ENCODE data around the gene C1QTNF12. TPM values are rescaled to one million over a fixed set of nuclear protein-coding genes. Genes with fewer than 3 reads are reported as not detected.

C1QTNF12 gene
- total RNA-seq, result 0.44 and 1.3 TPM in 2 replicates

GRCh38 chr1:1246577-1247340, at the start of gene C1QTNF12:
Gene C1QTNF12, minus strand, starts transcription at chr1:1246722. Its CDS starts 32 bp downstream, at chr1:1246690.

GRCh38 chr1:1273512-1274298, 27.2 kb upstream of the C1QTNF12 start, which contains the start of gene UBE2J2:
Gene UBE2J2, minus strand, starts transcription at chr1:1273854. Its CDS starts 5,862 bp downstream, at chr1:1267992.

GRCh38 chr1:1232208-1232795, 14.2 kb downstream of the C1QTNF12 start, which contains the start of gene B3GALT6:
Gene B3GALT6, plus strand, starts transcription at chr1:1232237. Its CDS starts 42 bp downstream, at chr1:1232279.

GRCh38 chr1:1231400-1232207, 14.9 kb downstream of the C1QTNF12 start, which contains the start of gene SDF4:
Gene SDF4, minus strand, starts transcription at chr1:1232001. Its CDS starts 3,229 bp downstream, at chr1:1228772.

GRCh38 chr1:1213345-1214265, 32.9 kb downstream of the C1QTNF12 start, which contains the start of gene TNFRSF4:
Gene TNFRSF4, minus strand, starts transcription at chr1:1214153. Its CDS starts 26 bp downstream, at chr1:1214127.

GRCh38 chr1:1206376-1206965, 40.1 kb downstream of the C1QTNF12 start, which contains the start of gene TNFRSF18:
Gene TNFRSF18, minus strand, starts transcription at chr1:1206592. Its CDS starts 21 bp downstream, at chr1:1206571.

Small RNA genes lying within 50 kb of the gene (small RNA-seq; reads per million reads assigned to genes)
- gene MIR6726 (ENCODE audit: low replicate concordance), result not detected

Other genes starting within 250 kb of the C1QTNF12 start
- gene HES4, start 246.6 kb downstream of the C1QTNF12 start, total RNA-seq, result 4.2 and 16.8 TPM in 2 replicates
- gene ISG15, start 233.2 kb downstream of the C1QTNF12 start, total RNA-seq, result 106 and 138 TPM in 2 replicates
- gene AGRN, start 226.6 kb downstream of the C1QTNF12 start, total RNA-seq, result 104 and 155 TPM in 2 replicates
- not detected in 2 replicates for gene RNF223, start 172.4 kb downstream of the C1QTNF12 start, total RNA-seq
- 9.0 and 24.8 TPM in 2 replicates for gene C1orf159, start 130.6 kb downstream of the C1QTNF12 start, total RNA-seq
- not detected in 2 replicates for gene TTLL10, start 72.8 kb downstream of the C1QTNF12 start, total RNA-seq
- gene TNFRSF18, start 40.1 kb downstream of the C1QTNF12 start, total RNA-seq, result not detected in 2 replicates
- not detected in 2 replicates for gene TNFRSF4, start 32.6 kb downstream of the C1QTNF12 start, total RNA-seq
- gene SDF4, start 14.7 kb downstream of the C1QTNF12 start, total RNA-seq, result 104 and 223 TPM in 2 replicates
- gene B3GALT6, start 14.5 kb downstream of the C1QTNF12 start, total RNA-seq, result 34.4 and 38.5 TPM in 2 replicates
- gene UBE2J2, start 27.1 kb upstream of the C1QTNF12 start, total RNA-seq, result 50.1 and 62.3 TPM in 2 replicates
- 0.57 and 1.3 TPM in 2 replicates for gene SCNN1D, start 33.7 kb upstream of the C1QTNF12 start, total RNA-seq
- gene ACAP3, start 61.2 kb upstream of the C1QTNF12 start, total RNA-seq, result 37.2 and 53.4 TPM in 2 replicates
- 23.0 and 37.4 TPM in 2 replicates for gene PUSL1, start 61.9 kb upstream of the C1QTNF12 start, total RNA-seq
- gene INTS11, start 77.9 kb upstream of the C1QTNF12 start, total RNA-seq, result 83.8 and 94.6 TPM in 2 replicates
- gene CPTP, start 78.1 kb upstream of the C1QTNF12 start, total RNA-seq, result 20.8 and 28.1 TPM in 2 replicates
- 0.14 and 1.3 TPM in 2 replicates for gene TAS1R3, start 84.6 kb upstream of the C1QTNF12 start, total RNA-seq
- gene DVL1, start 102.7 kb upstream of the C1QTNF12 start, total RNA-seq, result 56.5 and 159 TPM in 2 replicates
- 342 and 367 TPM in 2 replicates for gene MXRA8, start 111.8 kb upstream of the C1QTNF12 start, total RNA-seq
- gene AURKAIP1, start 128.5 kb upstream of the C1QTNF12 start, total RNA-seq, result 78.1 and 134 TPM in 2 replicates
- gene CCNL2, start 152.6 kb upstream of the C1QTNF12 start, total RNA-seq, result 96.1 and 129 TPM in 2 replicates
- gene MRPL20, start 160.6 kb upstream of the C1QTNF12 start, total RNA-seq, result 51.9 and 91.8 TPM in 2 replicates
- gene ANKRD65, start 174.6 kb upstream of the C1QTNF12 start, total RNA-seq, result under 0.01 and 0.14 TPM in 2 replicates
- 5.9 and 7.9 TPM in 2 replicates for gene VWA1, start 189.0 kb upstream of the C1QTNF12 start, total RNA-seq
- under 0.01 TPM in 1 of 2 replicates, not detected in the other for gene ATAD3C, start 203.0 kb upstream of the C1QTNF12 start, total RNA-seq
- 26.9 and 34.1 TPM in 2 replicates for gene ATAD3B, start 225.0 kb upstream of the C1QTNF12 start, total RNA-seq

Measured in placental pericyte (primary cell).